ENCODE results near the gene ZNF318. TPM values are rescaled to one million over a fixed set of nuclear protein-coding genes. Genes with fewer than 3 reads are reported as not detected.

The ZNF318 gene
- polyA plus RNA-seq, 2 of the 4 experiments (the other 2 are of a cell fraction): 5.0 to 9.2 TPM

DNA sequence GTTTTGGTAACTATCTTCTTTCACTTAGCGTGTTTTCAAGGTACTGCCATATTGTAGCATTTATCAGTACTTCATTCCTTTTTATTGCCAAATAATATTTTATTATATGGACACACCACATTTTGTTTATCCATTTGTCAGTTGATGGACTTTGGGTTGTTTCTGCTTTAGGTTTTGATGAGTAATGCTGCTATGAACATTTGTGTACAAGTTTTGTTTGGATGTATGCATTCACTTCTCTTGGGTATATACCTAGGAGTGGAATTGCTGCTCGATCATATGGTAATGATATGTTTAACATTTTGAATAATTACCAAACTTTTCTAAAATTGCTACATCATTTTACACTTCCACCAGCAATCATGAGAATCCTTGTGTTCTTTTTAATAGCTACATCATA is 77.7 kb downstream of the ZNF318 start:
- TF ChIP-seq CHD4 (IDR thresholded peaks at IDR 0.05; ENCODE audit: borderline replicate concordance): no peak
- TF ChIP-seq ZFP36 (IDR thresholded peaks at IDR 0.05; ENCODE audit: borderline replicate concordance, partially characterized antibody): no peak
- TF ChIP-seq RFX5 (IDR thresholded peaks at IDR 0.05): no peak
- TF ChIP-seq NPAS2 (CRISPR knock-in tag; IDR thresholded peaks at IDR 0.05; ENCODE audit: borderline replicate concordance): no peak
- no peak for TF ChIP-seq FOXS1 (CRISPR knock-in tag; IDR thresholded peaks at IDR 0.05)
- TF ChIP-seq GATA3 (IDR thresholded peaks at IDR 0.05; ENCODE audit: borderline replicate concordance): no peak
- no peak for TF ChIP-seq POLR2AphosphoS2 (conservative IDR thresholded peaks at IDR 0.05; ENCODE audit: low read length)
- no peak for TF ChIP-seq ZC3H11A (IDR thresholded peaks at IDR 0.05)
- TF ChIP-seq FOSL2 (IDR thresholded peaks at IDR 0.05): no peak
- TF ChIP-seq FOSL2 (CRISPR knock-in tag; IDR thresholded peaks at IDR 0.05): no peak
- TF ChIP-seq JUNB (IDR thresholded peaks at IDR 0.05): no peak
- TF ChIP-seq RCOR1 (IDR thresholded peaks at IDR 0.05; ENCODE audit: low read depth, low read length): no peak
- TF ChIP-seq MAFK (IDR thresholded peaks at IDR 0.05; ENCODE audit: partially characterized antibody): no peak
- TF ChIP-seq EHMT2 (IDR thresholded peaks at IDR 0.05; ENCODE audit: low read depth): no peak
- TF ChIP-seq, protein P1, sequence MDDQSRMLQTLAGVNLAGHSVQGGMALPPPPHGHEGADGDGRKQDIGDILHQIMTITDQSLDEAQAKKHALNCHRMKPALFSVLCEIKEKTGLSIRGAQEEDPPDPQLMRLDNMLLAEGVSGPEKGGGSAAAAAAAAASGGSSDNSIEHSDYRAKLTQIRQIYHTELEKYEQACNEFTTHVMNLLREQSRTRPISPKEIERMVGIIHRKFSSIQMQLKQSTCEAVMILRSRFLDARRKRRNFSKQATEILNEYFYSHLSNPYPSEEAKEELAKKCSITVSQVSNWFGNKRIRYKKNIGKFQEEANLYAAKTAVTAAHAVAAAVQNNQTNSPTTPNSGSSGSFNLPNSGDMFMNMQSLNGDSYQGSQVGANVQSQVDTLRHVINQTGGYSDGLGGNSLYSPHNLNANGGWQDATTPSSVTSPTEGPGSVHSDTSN (IDR thresholded peaks at IDR 0.05): no peak
- Histone ChIP-seq H3K9me3 (no peaks in the 10 kb centered on the region), H3K4me3 (no peak overlapping the region), H3K4me2 (no peak overlapping the region), H3K4me1 (peaks cover 14% of the 10 kb centered on the region; the same call in 2 of the 3 replicates), H3K27ac (no peak overlapping the region)
- FAIRE-seq: no peak
- POLR2A ChIA-PET: no interaction called here
- CTCF ChIA-PET: interaction anchor here (1.4 to 1.7 kb wide), 2 partner anchors 9 to 17 kb away, joined by 5 to 6 read pairs; partner anchors contain the start of gene CRIP3
- ATAC-seq: no peak
- WGBS (ENCODE audit: missing lambda C conversion rate): 77% methylated on average over 2 of the region's 2 CpGs
- DNase-seq (ENCODE audit: low read depth in 1 of 2, low spot score in 1 of 2): no peak

DNA sequence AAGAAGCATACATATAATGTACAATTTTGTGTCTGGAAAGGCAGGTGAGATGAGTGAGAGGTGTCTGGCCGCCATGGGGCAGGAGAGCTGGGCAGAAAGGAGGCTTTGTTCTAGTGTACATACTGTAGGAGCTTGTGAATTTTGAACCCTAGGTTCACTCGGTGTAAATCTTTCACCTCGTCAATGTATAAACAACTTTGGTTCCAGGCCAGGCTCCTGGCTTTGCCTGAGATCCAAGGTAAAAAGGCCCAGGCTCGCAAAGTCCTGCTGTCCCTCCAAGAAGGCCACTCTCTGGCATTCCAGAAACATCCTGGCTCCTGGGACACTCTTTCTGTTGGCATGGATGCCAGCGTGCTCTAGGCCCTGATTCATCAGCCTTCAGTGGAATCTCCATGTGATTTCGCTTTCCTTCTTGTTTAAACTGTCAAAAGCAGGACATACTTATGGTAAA is 78.5 kb downstream of the ZNF318 start:
- DNase-seq (ENCODE audit: low read depth in 1 of 2, low spot score in 1 of 2) (no peak), FAIRE-seq (no peak), ATAC-seq (no peak)
- no peak overlapping the region for H3K4me3 ChIP-seq
- 78% methylated on average over 6 of the region's 6 CpGs for WGBS (ENCODE audit: missing lambda C conversion rate)
- TF ChIP-seq JUN (IDR thresholded peaks at IDR 0.05) (no peak), GATA3 (IDR thresholded peaks at IDR 0.05; ENCODE audit: borderline replicate concordance) (no peak), HOXB13 (CRISPR knock-in tag; IDR thresholded peaks at IDR 0.05; ENCODE audit: low read depth) (no peak), CHD2 (IDR thresholded peaks at IDR 0.05; ENCODE audit: low read length, partially characterized antibody) (no peak), FOSB (CRISPR knock-in tag; IDR thresholded peaks at IDR 0.05) (no peak), JUNB (IDR thresholded peaks at IDR 0.05) (no peak), EP300 (IDR thresholded peaks at IDR 0.05) (no peak), EHF (CRISPR knock-in tag; IDR thresholded peaks at IDR 0.05) (no peak), SMC3 (IDR thresholded peaks at IDR 0.05) (no peak), POLR2A (IDR thresholded peaks at IDR 0.05; ENCODE audit: low read length) (no peak), RCOR1 (IDR thresholded peaks at IDR 0.05; ENCODE audit: low read depth, low read length) (no peak), NFE2L2 (conservative IDR thresholded peaks at IDR 0.05; ENCODE audit: low read length) (no peak), CBX2 (IDR thresholded peaks at IDR 0.05; ENCODE audit: borderline replicate concordance, low read depth) (no peak), ZNF302 (CRISPR knock-in tag; IDR thresholded peaks at IDR 0.05) (no peak), RAD21 (conservative IDR thresholded peaks at IDR 0.05 in 1 of 2, IDR thresholded peaks at IDR 0.05 in 1 of 2) (no peak)
- TF ChIP-seq, protein P2, sequence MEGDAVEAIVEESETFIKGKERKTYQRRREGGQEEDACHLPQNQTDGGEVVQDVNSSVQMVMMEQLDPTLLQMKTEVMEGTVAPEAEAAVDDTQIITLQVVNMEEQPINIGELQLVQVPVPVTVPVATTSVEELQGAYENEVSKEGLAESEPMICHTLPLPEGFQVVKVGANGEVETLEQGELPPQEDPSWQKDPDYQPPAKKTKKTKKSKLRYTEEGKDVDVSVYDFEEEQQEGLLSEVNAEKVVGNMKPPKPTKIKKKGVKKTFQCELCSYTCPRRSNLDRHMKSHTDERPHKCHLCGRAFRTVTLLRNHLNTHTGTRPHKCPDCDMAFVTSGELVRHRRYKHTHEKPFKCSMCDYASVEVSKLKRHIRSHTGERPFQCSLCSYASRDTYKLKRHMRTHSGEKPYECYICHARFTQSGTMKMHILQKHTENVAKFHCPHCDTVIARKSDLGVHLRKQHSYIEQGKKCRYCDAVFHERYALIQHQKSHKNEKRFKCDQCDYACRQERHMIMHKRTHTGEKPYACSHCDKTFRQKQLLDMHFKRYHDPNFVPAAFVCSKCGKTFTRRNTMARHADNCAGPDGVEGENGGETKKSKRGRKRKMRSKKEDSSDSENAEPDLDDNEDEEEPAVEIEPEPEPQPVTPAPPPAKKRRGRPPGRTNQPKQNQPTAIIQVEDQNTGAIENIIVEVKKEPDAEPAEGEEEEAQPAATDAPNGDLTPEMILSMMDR (IDR thresholded peaks at IDR 0.05): no peak
- TF ChIP-seq, protein P3, sequence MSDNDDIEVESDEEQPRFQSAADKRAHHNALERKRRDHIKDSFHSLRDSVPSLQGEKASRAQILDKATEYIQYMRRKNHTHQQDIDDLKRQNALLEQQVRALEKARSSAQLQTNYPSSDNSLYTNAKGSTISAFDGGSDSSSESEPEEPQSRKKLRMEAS (IDR thresholded peaks at IDR 0.05): no peak
- TF ChIP-seq, protein P4, sequence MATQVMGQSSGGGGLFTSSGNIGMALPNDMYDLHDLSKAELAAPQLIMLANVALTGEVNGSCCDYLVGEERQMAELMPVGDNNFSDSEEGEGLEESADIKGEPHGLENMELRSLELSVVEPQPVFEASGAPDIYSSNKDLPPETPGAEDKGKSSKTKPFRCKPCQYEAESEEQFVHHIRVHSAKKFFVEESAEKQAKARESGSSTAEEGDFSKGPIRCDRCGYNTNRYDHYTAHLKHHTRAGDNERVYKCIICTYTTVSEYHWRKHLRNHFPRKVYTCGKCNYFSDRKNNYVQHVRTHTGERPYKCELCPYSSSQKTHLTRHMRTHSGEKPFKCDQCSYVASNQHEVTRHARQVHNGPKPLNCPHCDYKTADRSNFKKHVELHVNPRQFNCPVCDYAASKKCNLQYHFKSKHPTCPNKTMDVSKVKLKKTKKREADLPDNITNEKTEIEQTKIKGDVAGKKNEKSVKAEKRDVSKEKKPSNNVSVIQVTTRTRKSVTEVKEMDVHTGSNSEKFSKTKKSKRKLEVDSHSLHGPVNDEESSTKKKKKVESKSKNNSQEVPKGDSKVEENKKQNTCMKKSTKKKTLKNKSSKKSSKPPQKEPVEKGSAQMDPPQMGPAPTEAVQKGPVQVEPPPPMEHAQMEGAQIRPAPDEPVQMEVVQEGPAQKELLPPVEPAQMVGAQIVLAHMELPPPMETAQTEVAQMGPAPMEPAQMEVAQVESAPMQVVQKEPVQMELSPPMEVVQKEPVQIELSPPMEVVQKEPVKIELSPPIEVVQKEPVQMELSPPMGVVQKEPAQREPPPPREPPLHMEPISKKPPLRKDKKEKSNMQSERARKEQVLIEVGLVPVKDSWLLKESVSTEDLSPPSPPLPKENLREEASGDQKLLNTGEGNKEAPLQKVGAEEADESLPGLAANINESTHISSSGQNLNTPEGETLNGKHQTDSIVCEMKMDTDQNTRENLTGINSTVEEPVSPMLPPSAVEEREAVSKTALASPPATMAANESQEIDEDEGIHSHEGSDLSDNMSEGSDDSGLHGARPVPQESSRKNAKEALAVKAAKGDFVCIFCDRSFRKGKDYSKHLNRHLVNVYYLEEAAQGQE (IDR thresholded peaks at IDR 0.05): no peak
- POLR2A ChIA-PET: no interaction called here
- peaks cover 14% of the 10 kb centered on the region; the same call in 2 of the 3 replicates for H3K4me1 ChIP-seq
- no peak overlapping the region for H3K4me2 ChIP-seq
- no peak overlapping the region for H3K27ac ChIP-seq
- H3K9me3 ChIP-seq: no peaks in the 10 kb centered on the region
- CTCF ChIA-PET: interaction anchor here (1.4 kb wide), 1 partner anchor 10 kb away, joined by 5 read pairs; no protein-coding TSS in a partner anchor

Measured in A549 (cell line).